Measurements from ENCODE around the gene CXCR6.

The CXCR6 gene

DNA sequence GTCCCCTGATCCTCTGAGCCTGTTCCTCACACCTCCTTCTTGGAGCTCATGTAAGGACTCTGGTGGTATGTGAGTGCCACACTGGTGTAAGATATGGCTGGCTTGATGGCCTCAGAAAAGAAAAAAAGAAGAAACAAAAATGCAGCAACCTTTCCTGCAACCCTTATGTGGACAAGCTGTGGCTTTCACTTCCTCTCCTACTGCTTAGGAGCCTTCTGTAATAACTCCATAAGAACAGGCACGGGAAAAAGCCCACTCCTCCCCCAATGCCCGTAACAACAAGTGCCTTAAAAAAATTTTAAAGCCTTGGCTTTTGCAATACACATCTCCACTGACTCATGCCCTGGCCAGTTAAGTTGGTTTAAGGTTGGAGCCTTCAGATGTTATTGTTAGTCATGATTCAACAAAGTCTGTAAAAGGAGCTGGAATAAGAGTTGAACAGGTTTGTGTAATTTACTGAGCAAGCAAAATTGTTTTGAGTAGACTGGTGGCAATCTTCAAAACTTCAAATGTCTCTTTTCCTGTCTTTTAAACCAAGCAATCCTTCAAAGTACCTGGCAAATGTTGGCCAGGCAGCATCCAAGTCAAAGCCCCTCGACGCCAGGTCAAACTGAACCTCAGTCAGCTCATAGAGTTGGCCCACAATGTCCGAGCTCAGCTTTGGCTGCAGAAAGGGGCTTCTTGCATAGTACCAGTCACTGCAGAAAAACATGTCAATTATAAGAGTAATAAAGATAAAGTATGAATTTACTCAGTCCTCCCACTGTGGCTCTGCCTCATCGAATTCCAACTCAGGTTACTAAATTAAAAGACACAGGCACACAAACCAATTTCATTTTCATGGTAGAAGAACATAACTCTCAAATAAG is 29.5 kb downstream of the CXCR6 start:
- DNase-seq: peak; percentile 80

- no peak for DNase-seq
Observed at GRCh38 chr3:45974686-45975085, 31.4 kb downstream of the CXCR6 start.

DNA sequence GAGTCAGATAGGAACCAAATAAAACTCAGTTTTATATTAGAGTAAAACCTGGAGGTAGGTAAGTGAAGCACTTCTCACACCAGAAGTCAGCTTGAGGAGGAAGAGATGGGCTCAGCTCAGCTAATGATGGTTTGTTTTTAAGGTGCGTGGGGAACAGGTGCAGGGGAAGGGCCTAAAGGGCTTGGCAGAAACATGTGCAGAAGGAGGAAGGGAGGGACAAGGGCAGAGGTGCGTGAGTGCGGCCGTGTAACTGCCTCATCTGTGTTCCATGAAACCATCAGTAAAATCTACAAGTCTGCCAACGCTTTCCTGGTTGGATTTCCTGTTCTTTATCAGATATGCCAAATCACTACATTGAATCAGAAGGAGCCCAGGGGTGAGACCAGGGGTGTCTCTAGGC is 32.4 kb downstream of the CXCR6 start:
- peak; percentile 32 for DNase-seq

DNA sequence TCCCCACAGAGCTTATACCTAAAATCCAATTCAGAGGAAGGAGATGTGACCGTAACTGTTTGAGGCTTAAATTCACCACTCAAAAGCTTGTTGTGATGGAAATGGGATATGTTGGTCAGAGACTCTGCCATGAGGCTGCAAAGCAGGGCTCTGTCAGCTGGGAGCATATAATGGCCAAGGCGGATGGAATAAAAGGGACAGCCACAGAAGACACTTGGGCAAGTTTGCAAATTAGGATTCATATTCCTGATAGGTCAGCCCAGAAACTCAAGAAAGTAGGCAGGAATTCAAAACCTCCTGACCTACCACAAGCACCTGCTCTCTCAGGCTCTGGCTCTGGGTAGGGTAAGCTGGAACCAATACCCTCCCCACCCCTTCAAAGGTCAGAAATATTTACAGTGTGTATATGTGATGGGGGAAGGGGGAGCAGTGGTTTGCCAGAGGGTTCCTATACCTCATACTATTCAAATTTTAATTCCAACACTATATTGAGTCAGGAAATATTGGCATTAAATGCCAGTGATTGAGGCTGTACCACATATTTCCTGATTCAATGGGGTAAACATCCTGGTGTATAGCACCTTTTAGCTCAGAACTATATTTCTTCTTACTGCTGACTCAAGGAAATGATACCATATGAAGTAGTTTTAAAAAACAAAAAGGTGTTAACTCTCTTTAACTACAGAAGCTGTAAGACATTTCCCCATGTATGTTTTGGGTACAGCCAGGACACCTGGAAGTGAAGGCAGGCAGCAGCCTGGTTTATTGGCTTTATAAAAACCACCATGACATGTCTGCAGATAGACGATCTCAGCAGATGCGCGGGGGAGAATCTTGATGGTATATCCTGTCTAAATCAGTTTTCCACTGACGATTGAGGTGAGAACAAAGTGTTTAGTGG is 33.2 kb downstream of the CXCR6 start:
- peak; percentile 8 for DNase-seq

GRCh38 chr3:45978006-45978761 is 34.9 kb downstream of the CXCR6 start:
- peak; percentile 95 for DNase-seq

DNA sequence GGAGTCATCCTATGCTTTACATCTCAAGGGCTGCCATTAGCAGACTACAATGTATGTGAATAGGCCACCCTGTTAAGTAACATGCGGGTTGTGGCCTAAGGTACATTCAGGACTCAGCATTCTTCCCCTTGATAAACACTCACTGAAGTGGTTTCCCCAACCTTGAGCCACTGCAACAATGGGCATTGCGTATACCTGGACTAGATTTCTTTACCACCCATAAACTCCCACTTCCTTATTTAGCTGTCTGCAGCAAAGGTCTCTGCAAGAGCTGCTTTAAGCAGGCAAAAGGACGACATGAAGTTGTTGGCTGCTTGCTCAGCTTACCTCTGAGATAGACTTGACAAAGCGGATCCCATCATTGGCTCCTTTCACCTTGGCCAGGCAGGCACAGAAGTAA is 36.1 kb downstream of the CXCR6 start:
- peak; percentile 83 for DNase-seq

- no peak for DNase-seq
Observed at GRCh38 chr3:45980229-45980813, 37.1 kb downstream of the CXCR6 start.

GRCh38 chr3:45980819-45981218 is 37.6 kb downstream of the CXCR6 start:
- DNase-seq: no peak

DNA sequence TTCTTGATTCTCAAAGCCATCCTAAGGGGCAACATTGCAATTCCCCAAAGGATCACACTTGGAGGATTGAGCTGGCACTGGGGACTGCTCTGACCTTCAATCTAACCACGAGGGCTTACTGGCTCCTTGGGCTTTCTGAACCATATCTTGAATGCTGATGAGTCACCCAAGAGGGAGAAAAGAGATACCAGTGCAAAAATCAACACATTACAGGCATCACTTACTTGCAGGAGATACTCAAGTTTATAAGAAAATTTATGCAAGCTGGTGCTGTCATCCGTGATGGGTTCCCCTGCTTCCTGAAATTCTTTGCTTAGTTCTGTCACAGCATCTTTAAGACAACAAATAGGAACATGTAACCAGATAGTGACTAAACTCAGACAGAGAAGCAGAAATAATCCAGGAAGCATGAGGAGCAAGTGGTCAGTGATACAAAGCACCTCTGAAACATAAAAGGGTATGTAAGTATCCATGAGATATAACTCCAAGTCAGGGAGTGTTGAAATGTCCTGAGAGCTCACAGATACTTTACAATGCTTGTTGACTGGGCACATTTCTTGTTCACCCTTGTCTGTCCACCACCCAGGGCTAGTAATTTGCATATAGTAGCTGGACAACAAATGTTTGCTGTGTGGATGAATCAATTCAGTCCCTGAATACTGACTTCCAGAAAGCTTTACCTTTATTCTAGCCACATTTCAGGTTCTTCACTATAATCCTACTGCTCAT is 38.2 kb downstream of the CXCR6 start:
- no peak for DNase-seq

GRCh38 chr3:45983770-45984169 is 40.5 kb downstream of the CXCR6 start:
- DNase-seq: no peak

GRCh38 chr3:45984331-45985312 is 41.4 kb downstream of the CXCR6 start:
- DNase-seq: no peak

- DNase-seq: no peak
Observed at GRCh38 chr3:45985532-45986302, 42.5 kb downstream of the CXCR6 start.

DNA sequence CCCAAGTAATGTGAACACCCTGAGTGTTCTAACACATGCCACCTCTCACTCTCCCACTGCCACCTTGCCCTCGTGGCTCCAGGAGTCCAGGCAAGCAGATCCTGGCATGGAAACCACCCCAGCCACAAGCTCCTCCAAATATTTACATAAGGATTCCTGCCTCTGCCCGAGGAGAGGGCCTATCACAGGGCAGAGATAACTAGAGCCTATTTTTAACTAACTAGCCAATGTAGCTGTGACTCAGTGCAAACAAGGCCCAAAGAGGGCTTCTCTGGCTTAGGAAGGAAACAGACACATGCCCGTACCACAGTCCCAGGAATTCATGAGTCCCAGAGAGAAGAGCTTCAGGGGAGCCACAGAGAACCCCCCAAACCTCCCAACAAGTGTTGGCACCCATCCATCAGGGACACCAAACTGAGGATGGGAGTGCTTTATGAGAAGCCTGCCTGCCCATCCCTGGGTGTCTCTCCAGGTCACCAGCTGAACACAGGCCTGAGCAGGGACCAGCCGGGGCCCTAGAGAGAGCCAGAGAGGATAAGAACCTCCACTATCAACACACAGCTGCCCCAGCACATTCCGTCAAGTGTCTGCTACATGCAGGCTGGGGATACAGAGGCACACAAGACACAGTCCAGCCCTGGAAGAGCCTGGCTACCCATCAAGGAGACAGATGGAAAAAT is 43.2 kb downstream of the CXCR6 start:
- DNase-seq: no peak

- DNase-seq: no peak
Observed at GRCh38 chr3:45987368-45988291, 44.4 kb downstream of the CXCR6 start.

- DNase-seq: no peak
Observed at GRCh38 chr3:45988362-45988761, 45.1 kb downstream of the CXCR6 start.

DNA sequence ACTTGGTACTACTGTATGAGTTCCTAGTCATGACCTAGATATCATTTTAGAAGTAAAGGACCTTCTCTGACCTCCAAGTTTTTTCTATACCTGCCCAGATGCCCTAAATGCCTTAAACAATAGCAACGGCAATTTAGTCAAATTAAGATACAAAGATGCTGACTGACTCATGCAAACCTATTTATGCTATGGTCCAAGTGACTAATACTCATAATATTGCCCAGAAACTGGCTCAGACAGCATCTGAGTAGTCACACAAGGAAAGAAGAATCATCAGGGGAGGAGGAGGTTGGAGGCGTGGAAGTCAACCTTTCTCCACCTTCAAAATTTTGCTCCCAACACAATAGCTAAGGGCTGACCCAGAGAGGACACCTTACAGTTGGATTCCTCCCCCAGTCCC is 45.5 kb downstream of the CXCR6 start:
- no peak for DNase-seq

DNA sequence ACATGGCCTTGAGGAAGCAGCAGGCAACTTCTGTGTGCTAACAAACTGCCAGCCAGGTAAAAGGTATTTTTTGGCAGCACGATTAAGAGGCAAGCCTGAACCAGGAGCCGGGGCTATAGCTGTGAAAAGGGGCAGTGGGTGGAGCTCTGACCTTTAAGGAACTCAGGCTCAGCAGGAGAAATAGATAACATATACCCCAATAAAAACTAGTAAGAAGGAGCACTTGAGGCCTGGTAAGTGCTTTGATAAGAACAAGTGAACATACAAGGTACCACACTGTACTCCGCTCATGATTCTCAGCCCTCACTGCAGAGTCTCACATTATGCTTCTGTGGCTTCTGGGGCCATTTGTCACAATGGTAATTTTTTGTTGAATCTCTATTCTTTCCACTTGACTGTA is 46.9 kb downstream of the CXCR6 start:
- no peak for DNase-seq

GRCh38 chr3:45991341-45991740 is 48.1 kb downstream of the CXCR6 start:
- no peak for DNase-seq
